CD4-positive, CD25-positive, alpha-beta regulatory T cell (primary cell): Measurements from ENCODE around the gene TSPEAR. TPM values are rescaled to one million over a fixed set of nuclear protein-coding genes. Genes with fewer than 3 reads are reported as not detected.
"Not testable (repeated sequence)": the region's sequence is repeated elsewhere in the genome, so short reads cannot be mapped to it uniquely, and the experiment has no call there.

Experiments used
- ATAC-seq, 2 donors: fragments of 150-1000 bp; cut with Tn5 transposase; one replicate each; pipeline ENCODE4 v1.10.0; 2021; ENCODE audit warnings: low read depth in 2 of 2, moderate number of reproducible peaks in 2 of 2, moderate library complexity in 1 of 2
- DNase-seq, 3 donors: peaks; one replicate each; pipeline versions ENCODE4 v3.0.0 to v3.0.0-alpha.2; 2012 to 2022; ENCODE audit warnings: mixed read lengths in 1 of 3
- H3K27ac ChIP-seq: one replicate; pipeline ENCODE4 v1.7.0; 2013; ENCODE audit warnings: mild to moderate bottlenecking, low read length; ENCODE audit not compliant: insufficient read depth, poor library complexity, severe bottlenecking
- H3K27me3 ChIP-seq: one replicate; pipeline ENCODE4 v1.7.0; 2013; ENCODE audit warnings: low read length; ENCODE audit not compliant: control insufficient read depth, insufficient read depth
- H3K36me3 ChIP-seq: one replicate; pipeline ENCODE4 v1.7.0; 2013; ENCODE audit warnings: mild to moderate bottlenecking, low read length, moderate library complexity; ENCODE audit not compliant: control insufficient read depth, insufficient read depth
- H3K4me1 ChIP-seq: 2 replicates; pipeline ENCODE4 v1.7.0; 2013; ENCODE audit warnings: mild to moderate bottlenecking, low read length; ENCODE audit not compliant: insufficient read depth, control insufficient read depth, poor library complexity, severe bottlenecking
- H3K4me3 ChIP-seq: one replicate; pipeline ENCODE4 v1.7.0; 2013; ENCODE audit warnings: low read depth, mild to moderate bottlenecking, low read length, moderate library complexity
- H3K9me3 ChIP-seq, 2 experiments: 1 replicate in 1 of 2; 2 replicates in 1 of 2; pipeline ENCODE4 v1.7.0; 2013; ENCODE audit warnings: low read length in 2 of 2, mild to moderate bottlenecking in 1 of 2, moderate library complexity in 1 of 2; ENCODE audit not compliant: control insufficient read depth in 2 of 2
- H3K27ac Mint-ChIP-seq, 3 donors: one replicate each; pipeline ENCODE4 v1.8.0; 2020 to 2022; ENCODE audit warnings: mild to moderate bottlenecking in 3 of 3, mixed read lengths in 3 of 3, moderate library complexity in 2 of 3
- H3K27me3 Mint-ChIP-seq: one replicate; pipeline ENCODE4 v1.8.0; 2022; ENCODE audit warnings: mild to moderate bottlenecking, mixed read lengths
- H3K36me3 Mint-ChIP-seq: one replicate; pipeline ENCODE4 v1.8.0; 2020; ENCODE audit warnings: mixed read lengths
- H3K4me1 Mint-ChIP-seq, 4 donors: one replicate each; pipeline ENCODE4 v1.8.0; 2020 to 2022; ENCODE audit warnings: mixed read lengths in 4 of 4, mild to moderate bottlenecking in 1 of 4
- H3K4me3 Mint-ChIP-seq, 4 donors: one replicate each; pipeline ENCODE4 v1.8.0; 2020 to 2022; ENCODE audit warnings: mild to moderate bottlenecking in 4 of 4, mixed read lengths in 4 of 4, moderate library complexity in 3 of 4
- H3K9me3 Mint-ChIP-seq, 7 donors: one replicate each; pipeline ENCODE4 v1.8.0; 2020 to 2022; ENCODE audit warnings: mixed read lengths in 7 of 7, mild to moderate bottlenecking in 3 of 7, moderate library complexity in 2 of 7
- polyA plus RNA-seq, 4 donors: library from polyadenylated mRNA; unstranded; fragments of 300-500 nt; fragmentation: Illumina TruSeq; gene quantifications; one replicate each; pipeline ENCODE4 v1.2.3, GENCODE V29; 2021
- total RNA-seq: library from RNA; stranded (reverse); gene quantifications from one replicate; pipeline ENCODE4 v1.2.3, GENCODE V29; 2022

The TSPEAR gene
- total and polyA plus RNA-seq, 5 donors from 2014 or later = 0.05 TPM; not detected in 4

DNA sequence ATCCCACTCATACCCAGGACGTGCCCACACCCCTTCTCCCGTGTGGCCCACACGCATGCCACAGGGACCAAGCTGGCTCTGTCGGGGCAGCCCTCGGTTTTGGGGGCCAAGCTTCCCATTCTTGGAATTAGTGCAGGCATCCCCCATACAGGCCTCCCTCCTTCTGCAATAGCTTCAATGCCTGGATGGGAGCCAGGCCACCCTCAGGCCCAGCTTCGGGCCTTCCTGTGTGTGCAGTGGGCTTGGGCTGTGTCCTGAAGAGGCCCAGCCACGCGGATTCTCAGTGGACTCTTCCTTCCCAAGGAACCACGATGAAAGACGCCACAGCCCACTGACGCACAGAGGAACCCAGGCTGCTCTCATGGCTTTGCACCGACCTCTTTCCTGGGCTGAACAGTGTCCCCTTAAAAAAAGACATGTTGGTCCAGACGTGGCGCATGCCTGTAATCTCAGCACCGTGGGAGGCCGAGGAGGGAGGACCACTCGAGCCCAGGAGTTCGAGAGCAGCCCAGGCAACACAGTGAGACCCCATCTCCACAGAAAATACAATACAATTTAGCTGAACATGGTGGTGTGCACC, 61.8 kb downstream of the TSPEAR start:
- Mint-ChIP-seq H3K4me1 (peaks cover 0 to 11% (median 0%) of the 10 kb centered on the region in 4 donors), H3K36me3 (no peaks in the 10 kb centered on the region), H3K4me3 (no peak overlapping the region), H3K27me3 (peaks cover 4% of the 10 kb centered on the region), H3K27ac (no peak overlapping the region), H3K9me3 (peaks cover 0 to 12% (median 5%) of the 10 kb centered on the region in 7 donors)
- no peaks in the 10 kb centered on the region for H3K4me1 ChIP-seq
- no peak overlapping the region for H3K27ac ChIP-seq
- DNase-seq (no peak), ATAC-seq (no peak)
- peaks cover 8 to 9% of the 10 kb centered on the region in 2 experiments for H3K9me3 ChIP-seq
- H3K36me3 ChIP-seq = no peaks in the 10 kb centered on the region
- no peaks in the 10 kb centered on the region for H3K27me3 ChIP-seq
- H3K4me3 ChIP-seq = no peak overlapping the region

DNA sequence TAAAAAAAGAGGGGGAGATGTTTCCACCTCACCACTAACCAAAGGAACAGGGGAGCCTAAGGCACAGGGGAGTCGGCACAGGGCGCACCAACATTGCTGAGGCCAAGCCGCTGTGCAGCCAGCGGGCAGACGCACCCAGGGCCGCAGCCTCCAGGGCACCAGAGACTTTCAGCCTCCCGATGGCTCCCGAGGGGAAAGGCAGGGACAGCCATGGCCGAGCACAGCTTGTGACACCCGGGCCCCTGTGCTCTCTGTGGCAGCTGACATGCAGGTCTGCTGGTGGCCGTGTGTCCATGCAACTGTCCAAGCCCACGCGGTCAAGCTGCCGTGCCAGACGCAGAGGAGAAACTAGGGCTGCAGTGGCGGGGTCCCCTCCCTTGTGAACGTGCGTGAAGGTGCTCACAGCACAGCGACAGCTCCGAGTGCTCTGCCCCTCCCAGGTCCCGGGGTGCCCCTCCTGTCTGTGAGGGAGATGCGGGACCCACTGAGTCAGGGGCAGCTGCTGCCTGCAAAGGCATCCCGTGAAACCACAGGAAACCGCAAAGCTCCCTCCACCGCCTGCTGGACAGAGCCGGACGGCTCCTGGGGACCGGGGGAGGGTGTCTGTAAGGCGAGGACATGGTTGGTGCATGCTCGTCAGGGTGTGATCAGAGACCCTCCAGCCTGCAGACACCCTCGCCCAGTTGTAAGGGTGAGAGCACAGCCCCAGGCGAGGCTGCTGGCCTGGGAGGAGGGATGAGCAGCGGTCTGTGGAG, 62.6 kb downstream of the TSPEAR start:
- Histone ChIP-seq H3K27me3 (no peaks in the 10 kb centered on the region), H3K36me3 (no peaks in the 10 kb centered on the region), H3K4me3 (no peak overlapping the region), H3K27ac (no peak overlapping the region), H3K4me1 (no peaks in the 10 kb centered on the region), H3K9me3 (peaks cover 16 to 18% of the 10 kb centered on the region in 2 experiments)
- no peak for DNase-seq
- Mint-ChIP-seq H3K27me3 (peaks cover 4% of the 10 kb centered on the region), H3K27ac (peak overlapping the region in 1 of 3 donors; percentile 26), H3K4me1 (peaks cover 0 to 3% (median 0%) of the 10 kb centered on the region in 4 donors), H3K9me3 (peaks cover 0 to 17% (median 6%) of the 10 kb centered on the region in 7 donors), H3K4me3 (no peak overlapping the region), H3K36me3 (no peaks in the 10 kb centered on the region)
- ATAC-seq = no peak

DNA sequence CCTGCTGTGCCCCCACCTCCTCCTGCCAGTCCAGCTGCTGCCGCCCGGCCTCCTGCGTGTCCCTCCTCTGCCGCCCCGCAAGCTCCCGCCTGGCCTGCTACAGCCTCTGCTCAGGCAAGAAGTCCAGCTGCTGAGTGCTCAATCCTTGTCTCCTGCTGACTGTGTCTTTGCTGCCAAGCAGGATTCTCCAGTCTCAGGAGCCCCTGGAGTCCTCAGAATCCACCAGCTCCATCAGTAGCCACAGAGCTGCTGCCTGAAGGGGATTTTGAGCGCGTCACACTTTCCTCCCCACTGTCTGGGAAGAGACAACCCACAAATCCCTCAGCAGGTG, 64.2 kb downstream of the TSPEAR start:
- H3K36me3 Mint-ChIP-seq = no peaks in the 10 kb centered on the region
- H3K27ac Mint-ChIP-seq = peak overlapping the region in 1 of 3 donors; percentile 38
- H3K9me3 ChIP-seq = peaks cover 19 to 20% of the 10 kb centered on the region in 2 experiments
- peaks cover 4 to 27% (median 9%) of the 10 kb centered on the region in 7 donors for H3K9me3 Mint-ChIP-seq
- H3K4me3 Mint-ChIP-seq = no peak overlapping the region
- no peak overlapping the region for H3K4me3 ChIP-seq
- no peaks in the 10 kb centered on the region for H3K4me1 ChIP-seq
- no peaks in the 10 kb centered on the region for H3K27me3 Mint-ChIP-seq
- no peaks in the 10 kb centered on the region for H3K27me3 ChIP-seq
- H3K27ac ChIP-seq = no peak overlapping the region
- ATAC-seq (no peak), DNase-seq (no peak)
- H3K36me3 ChIP-seq = no peaks in the 10 kb centered on the region
- H3K4me1 Mint-ChIP-seq = no peaks in the 10 kb centered on the region

DNA sequence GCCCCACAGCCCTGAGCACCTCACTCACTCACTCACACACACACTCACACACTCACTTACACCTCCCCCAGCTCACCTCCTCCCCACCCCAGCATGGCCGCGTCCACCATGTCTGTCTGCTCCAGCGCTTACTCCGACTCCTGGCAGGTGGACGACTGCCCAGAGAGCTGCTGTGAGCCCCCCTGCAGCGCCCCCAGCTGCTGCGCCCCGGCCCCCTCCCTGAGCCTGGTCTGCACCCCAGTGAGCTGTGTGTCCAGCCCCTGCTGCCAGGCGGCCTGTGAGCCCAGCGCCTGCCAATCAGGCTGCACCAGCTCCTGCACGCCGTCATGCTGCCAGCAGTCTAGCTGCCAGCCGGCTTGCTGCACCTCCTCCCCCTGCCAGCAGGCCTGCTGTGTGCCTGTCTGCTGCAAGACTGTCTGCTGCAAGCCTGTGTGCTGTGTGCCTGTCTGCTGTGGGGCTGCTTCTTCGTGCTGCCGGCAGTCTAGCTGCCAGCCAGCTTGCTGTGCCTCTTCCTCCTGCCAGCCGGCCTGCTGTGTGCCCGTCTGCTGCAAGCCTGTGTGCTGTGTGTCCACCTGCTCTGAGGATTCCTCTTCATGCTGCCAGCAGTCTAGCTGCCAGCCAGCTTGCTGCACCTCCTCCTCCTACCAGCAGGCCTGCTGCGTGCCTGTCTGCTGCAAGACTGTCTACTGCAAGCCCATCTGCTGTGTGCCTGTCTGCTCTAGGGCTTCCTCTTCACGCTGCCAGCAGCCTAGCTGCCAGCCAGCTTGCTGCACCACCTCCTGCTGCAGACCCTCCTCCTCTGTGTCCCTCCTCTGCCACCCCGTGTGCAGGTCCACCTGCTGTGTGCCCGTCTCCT, 64.8 kb downstream of the TSPEAR start, which contains the start of gene KRTAP10-11:
Gene KRTAP10-11 (plus strand): TSS at position 49 of the 856 bp plus-strand sequence. CDS start 45 bp downstream, at position 94.
- not testable (repeated sequence) for DNase-seq, ATAC-seq, H3K4me1 ChIP-seq, H3K27ac ChIP-seq, H3K36me3 Mint-ChIP-seq, H3K4me3 Mint-ChIP-seq, H3K4me1 Mint-ChIP-seq, H3K4me3 ChIP-seq, H3K27me3 Mint-ChIP-seq, H3K36me3 ChIP-seq, H3K27me3 ChIP-seq
- peaks cover 19 to 20% of the 10 kb centered on the region in 2 experiments for H3K9me3 ChIP-seq
- Mint-ChIP-seq H3K9me3 (peaks cover 4 to 30% (median 11%) of the 10 kb centered on the region in 7 donors), H3K27ac (peak within 1 kb of the TSS in 1 of 3 donors; percentile 38)

DNA sequence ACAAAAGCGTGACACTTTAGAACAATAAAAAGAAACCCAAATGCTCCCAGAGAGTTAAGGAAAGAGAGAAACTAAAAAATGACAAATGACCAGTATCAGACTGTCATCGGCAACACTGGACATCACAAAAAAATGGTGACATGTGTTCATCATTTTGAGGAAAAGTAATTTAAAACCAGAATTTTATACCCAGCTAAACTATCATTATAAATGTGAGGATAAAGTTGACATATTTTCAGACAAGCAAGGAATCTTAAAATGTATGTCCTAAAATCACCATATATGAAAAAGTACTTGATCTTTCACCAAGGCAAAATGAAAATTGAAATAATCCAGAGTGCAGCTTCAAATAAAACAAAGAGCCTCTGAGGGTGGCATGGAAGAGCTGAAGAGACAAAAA, 66.5 kb downstream of the TSPEAR start:
- Mint-ChIP-seq H3K4me3 (peak overlapping the region in 1 of 4 donors; percentile 68), H3K4me1 (no peaks in the 10 kb centered on the region), H3K9me3 (peaks cover 4 to 37% (median 17%) of the 10 kb centered on the region in 7 donors), H3K27me3 (no peaks in the 10 kb centered on the region), H3K36me3 (no peaks in the 10 kb centered on the region), H3K27ac (no peak overlapping the region)
- Histone ChIP-seq H3K4me3 (no peak overlapping the region), H3K36me3 (no peaks in the 10 kb centered on the region), H3K4me1 (no peaks in the 10 kb centered on the region), H3K27me3 (peaks cover 4% of the 10 kb centered on the region), H3K27ac (no peak overlapping the region), H3K9me3 (peaks cover 20 to 27% of the 10 kb centered on the region in 2 experiments)
- ATAC-seq (no peak), DNase-seq (no peak)

DNA sequence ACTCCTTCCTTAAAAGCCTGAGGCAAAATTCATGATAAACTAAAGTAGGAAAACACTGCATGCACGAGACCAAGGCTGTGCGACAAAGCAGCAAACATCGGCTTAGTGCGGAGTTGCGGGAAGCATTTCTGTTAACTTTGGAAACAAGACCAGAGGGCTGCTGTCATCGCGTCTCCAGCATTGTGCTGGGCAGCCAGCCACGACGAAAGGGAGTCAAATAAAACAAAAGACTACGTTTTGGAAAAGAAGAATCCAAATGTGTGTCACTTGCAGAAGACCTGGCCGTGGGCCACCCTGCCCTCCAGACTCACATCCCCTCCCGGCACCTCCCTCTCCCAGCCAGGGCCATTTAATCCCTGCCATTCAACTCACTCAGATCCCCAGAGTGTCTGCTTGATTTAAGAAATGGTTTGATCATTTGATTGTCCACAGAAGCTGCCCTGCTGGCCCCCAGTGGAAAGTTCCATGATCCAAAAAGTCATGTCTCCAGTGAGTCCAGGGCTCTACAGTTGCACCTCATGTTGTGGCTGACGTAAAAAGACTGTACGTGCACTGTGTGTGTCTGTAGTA, 67.5 kb downstream of the TSPEAR start:
- Mint-ChIP-seq H3K27me3 (no peaks in the 10 kb centered on the region), H3K9me3 (peaks cover 4 to 37% (median 17%) of the 10 kb centered on the region in 7 donors), H3K36me3 (no peaks in the 10 kb centered on the region), H3K4me3 (no peak overlapping the region), H3K27ac (peak overlapping the region in 1 of 3 donors; percentile 45), H3K4me1 (no peaks in the 10 kb centered on the region)
- no peaks in the 10 kb centered on the region for H3K36me3 ChIP-seq
- DNase-seq (no peak), ATAC-seq (no peak)
- H3K9me3 ChIP-seq = peaks cover 20 to 27% of the 10 kb centered on the region in 2 experiments
- H3K27me3 ChIP-seq = peaks cover 4% of the 10 kb centered on the region
- H3K27ac ChIP-seq = no peak overlapping the region
- no peaks in the 10 kb centered on the region for H3K4me1 ChIP-seq
- H3K4me3 ChIP-seq = no peak overlapping the region

DNA sequence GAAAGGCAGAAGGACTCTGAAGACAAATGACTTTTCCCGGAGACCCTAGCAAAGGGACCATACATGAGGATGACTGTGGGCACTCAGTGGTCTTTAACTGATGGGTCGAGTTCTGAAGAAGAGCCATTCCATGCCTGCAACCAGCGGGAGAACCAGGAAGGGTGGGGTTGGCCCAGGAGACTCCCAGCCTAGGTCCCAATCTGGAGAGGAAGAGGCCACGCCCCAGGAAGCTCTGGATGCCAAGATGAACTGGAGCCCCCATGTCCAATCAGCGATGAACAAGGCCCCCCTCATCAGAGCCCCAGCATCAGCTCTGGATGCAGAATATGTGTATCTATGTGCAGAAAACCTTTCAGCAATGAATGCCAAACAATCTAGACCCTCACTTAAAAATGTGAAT, 70.6 kb downstream of the TSPEAR start:
- no peak overlapping the region for H3K27ac ChIP-seq
- H3K9me3 Mint-ChIP-seq = peaks cover 4 to 37% (median 17%) of the 10 kb centered on the region in 7 donors
- no peak for ATAC-seq
- H3K4me3 Mint-ChIP-seq = no peak overlapping the region
- no peaks in the 10 kb centered on the region for H3K27me3 Mint-ChIP-seq
- H3K9me3 ChIP-seq = peaks cover 20 to 27% of the 10 kb centered on the region in 2 experiments
- DNase-seq = no peak
- H3K36me3 Mint-ChIP-seq = no peaks in the 10 kb centered on the region
- H3K36me3 ChIP-seq = no peaks in the 10 kb centered on the region
- no peak overlapping the region for H3K4me3 ChIP-seq
- H3K27ac Mint-ChIP-seq = no peak overlapping the region
- H3K4me1 ChIP-seq = no peaks in the 10 kb centered on the region
- no peaks in the 10 kb centered on the region for H3K4me1 Mint-ChIP-seq
- H3K27me3 ChIP-seq = peaks cover 4% of the 10 kb centered on the region
